HK-2 (cell line): ENCODE data around the gene POU2F1.

Source experiments
- DNase-seq: peaks from one replicate; pipeline ENCODE4 v3.0.0-alpha.2; 2018; ENCODE audit not compliant: unreplicated experiment

Gene POU2F1

GRCh38 chr1:167220537-167221125 lies at the start of gene POU2F1:
Gene POU2F1 (plus strand): TSS chr1:167220886. CDS start chr1:167220898, 12 bp downstream.
- DNase-seq, result peak; percentile 99

DNA sequence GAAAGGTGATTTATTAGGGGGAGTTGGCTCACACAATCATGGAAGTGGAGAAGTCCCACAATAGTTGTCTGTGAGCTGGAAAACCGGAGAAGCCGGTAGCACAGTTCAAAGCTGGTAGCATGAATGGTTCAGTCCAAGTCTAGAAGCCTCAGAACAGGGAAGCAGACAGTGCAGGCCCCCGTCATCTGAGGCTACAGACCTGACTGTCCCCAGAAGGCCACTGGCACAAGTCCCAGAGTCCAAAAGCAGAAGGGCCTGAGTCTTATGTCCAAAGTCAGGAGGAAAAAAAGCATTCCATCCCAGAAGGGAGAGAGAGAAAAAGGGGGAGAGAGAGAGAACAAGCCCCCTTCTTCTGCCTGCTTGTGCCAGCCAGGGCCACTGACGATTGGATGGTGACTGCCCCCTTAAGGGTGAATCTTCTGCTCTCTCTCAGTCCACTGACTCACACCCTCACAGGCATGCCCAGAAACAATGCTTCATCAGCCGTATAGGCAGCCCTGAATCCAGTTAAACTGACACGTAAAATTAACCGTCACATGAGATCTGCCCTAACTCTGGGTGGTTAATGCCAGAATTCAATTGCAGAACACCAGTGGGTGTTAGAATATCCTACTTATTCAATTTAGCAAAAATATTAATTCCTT lies 49.3 kb upstream of the POU2F1 start:
- DNase-seq, result no peak

DNA sequence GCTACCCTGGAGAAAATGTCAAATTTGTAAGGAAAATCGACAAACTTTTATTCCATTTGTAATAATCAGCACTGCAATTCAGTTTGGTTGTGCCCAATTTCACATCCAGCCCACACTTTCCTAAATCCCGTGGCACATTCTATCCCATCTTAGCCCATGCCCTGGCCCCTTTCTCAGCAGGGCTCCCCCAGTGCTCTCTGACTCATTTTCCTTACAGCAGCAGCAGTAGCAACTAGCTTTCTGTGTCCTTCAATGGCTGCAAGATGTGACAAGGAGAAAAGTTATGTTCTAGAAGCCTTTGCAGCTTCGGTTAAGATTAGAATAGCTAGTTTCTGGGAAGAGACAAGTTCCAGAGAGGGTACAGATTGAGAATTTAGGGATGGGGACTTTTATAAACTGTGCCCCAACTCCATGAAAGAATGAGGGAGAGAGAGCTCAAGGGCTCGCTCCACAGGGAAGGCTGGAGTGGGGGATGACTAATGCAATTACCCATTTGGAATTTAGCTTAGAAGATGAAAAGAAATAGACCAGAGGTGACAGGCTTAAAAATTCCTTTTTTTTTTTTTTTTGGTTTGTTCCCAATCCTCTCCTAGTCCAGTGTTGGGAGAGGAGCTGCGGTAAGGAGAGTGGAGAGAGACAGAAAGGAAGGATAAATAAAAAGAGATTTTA lies 47.0 kb upstream of the POU2F1 start:
- DNase-seq, result no peak

- DNase-seq, result no peak
These were observed 44.8 kb upstream of the POU2F1 start for GRCh38 chr1:167175901-167176300.

GRCh38 chr1:167178831-167179230 lies 41.9 kb upstream of the POU2F1 start:
- DNase-seq, result no peak

GRCh38 chr1:167182571-167183320 lies 37.9 kb upstream of the POU2F1 start:
- no peak for DNase-seq

DNA sequence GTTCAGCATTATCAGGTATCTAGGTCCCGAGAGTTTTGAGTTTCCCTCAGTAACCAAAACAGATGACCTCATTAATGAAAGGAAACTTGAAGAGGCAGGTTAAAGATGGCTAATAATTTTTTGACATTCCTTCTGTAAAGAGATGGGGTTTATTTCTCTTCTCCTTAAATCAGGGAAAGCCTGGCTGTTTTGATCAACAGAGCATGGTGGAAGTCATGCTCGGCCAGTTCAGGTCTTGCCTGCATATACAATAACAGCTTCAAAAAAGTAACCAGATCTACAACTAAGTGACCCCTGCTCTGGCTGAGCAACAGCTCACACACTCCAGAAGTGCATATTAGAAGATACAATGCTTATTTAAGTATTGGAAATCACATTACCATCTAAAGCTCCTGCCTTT lies 36.6 kb upstream of the POU2F1 start:
- no peak for DNase-seq

DNA sequence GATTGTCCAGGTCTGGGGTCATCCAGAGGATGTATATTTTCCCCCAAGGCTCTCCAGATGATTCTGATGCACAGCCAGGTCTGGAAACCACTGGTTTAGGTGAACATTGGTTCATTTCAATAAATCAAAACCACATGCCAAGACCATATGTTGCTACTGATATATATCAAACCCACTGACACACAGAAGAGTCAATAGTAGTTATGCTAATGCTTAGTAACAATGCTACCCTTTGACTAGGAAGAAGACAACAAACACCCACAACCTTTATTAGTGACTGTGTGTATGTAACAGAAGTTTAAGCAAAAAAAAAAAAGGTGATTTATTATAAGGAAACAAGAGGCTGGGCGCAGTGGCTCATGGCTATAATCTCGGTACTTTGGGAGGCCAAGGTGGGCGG lies 35.6 kb upstream of the POU2F1 start:
- no peak for DNase-seq

DNA sequence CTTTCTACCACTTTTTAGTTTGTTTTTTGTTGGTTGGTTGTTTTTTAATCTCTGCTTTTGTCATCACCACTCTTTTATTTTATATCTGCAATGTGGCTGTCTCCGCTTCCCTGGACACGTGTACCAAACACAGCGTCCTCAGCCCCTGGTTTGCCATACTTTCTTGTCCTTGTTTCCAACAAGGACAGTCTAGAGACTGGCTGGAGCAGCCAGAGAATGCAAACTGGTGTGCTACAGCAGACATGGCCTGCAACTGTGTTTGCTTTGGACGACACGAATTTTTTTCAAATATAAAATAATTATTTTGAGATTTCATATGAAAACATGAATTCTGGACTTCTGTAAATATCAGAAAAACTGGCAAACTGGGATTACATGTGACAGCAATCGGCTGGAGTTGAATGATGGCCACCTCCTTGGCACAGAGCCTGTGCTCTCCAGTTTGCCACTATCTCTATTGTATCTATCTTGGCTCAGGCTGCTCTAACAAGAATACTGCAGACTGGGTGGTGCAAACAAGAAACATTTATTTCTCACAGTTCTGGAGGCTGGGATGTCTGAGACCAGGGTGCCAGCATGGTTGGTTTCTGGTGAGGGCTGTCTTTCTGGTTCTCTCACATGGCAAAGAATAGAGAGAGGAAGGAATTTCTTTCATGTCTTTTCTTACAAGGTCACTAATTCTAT lies 34.6 kb upstream of the POU2F1 start:
- no peak for DNase-seq

DNA sequence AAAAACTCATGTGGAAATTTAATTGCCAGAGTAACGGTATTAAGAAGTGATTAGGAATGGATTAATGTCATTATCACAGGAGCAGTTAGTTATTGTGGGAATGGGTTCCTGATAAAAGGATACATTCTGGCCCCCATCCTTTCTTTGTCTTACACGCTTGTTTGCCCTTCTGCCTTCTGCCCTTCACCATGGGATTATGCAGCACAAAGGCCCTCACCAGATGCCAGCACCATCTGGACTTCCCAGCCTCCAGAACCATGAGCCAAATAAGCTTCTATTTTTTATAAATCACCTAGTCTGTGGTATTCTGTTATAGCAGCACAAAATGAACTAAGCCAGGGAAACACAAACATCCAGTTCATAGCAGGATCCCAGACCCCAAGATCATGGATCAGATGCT lies 33.9 kb upstream of the POU2F1 start:
- no peak for DNase-seq

GRCh38 chr1:167190747-167191237 lies 29.9 kb upstream of the POU2F1 start:
- no peak for DNase-seq

DNA sequence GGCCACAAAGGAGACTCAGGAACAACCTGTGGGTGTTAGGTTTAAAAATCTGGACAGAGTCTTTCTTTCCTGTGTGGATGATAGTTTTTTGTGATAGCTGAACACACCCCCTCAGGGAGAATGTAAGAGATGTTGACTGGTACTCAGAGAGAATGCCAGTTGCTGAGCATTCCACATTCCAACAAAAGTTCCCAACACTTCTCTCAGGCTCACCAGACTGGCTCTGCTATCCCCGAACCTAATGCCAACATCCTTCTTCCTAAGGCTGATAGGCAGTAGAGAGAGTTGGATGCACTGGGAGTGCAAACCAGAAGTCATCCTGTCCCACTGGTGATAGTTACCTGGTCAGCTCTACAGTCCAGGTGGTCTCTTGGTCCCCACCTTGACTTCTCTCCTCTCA lies 28.7 kb upstream of the POU2F1 start:
- DNase-seq, result no peak

- no peak for DNase-seq
These were observed 26.5 kb upstream of the POU2F1 start for GRCh38 chr1:167194182-167194581.

GRCh38 chr1:167196166-167196565 lies 24.5 kb upstream of the POU2F1 start:
- no peak for DNase-seq

GRCh38 chr1:167197236-167197635 lies 23.4 kb upstream of the POU2F1 start:
- no peak for DNase-seq

DNA sequence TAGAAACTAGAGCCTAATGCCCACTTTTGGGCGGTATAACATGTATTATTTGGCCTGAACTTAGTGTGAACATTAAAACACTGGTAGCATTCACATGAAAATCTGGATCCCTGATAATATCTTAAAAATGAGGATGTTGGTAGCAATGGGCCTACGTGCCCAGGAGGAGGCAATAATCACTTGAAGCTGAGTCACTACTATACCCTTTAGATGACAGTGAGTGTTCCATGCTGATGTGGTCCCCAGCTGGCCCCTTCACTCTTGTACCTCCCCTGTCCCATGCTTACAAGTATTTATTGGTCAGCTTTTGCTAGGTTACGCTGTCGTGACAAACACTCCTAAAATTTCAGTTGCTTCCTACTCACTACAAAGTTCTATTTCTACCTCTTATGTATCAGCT lies 23.0 kb upstream of the POU2F1 start:
- no peak for DNase-seq

DNA sequence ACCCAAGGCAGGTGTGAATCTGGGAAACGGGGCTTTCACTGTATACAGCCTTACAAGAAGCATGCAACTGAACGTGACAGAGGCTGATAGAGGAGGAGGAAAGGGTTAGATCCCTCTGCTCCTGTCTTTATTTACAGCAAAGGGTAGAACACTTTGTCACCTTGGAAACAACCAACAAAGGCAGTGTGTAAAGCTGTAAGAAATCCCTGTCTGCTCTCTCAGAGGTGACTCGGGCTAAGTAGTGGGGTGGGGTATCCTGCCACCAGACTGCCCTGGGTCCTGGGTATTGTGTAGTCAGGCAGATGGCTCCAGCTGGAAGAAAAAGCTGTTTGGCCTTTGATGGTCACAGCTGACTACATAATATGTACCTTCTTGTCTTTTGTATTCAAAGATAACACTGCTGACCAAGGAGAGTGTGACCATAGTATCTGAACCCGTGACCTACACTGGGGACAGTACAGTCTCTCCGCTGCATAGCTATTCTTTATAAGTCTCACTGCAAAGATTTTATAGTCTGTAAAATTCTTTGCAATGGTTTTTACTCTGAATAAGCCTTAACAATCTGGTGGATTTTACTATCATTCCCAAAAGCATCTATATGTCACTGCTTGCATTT lies 22.1 kb upstream of the POU2F1 start:
- no peak for DNase-seq

DNA sequence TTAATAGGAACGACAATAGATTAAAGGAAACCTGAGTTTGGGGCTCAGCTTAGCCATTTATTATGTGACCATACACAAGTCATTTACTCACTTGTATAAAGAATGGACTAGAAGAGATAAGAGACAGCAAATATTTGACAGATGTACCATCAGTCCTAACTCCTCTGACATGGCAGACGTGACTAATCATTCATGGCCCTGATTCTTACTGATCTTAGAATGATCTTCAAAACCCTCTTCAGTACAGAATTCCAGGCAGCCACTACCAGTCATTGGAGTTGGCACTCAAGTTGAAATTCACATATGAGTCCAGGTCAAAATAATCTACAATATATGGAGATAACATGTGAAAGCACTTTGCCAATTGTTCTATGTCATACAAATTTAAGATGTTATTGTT lies 21.0 kb upstream of the POU2F1 start:
- DNase-seq, result no peak

GRCh38 chr1:167200272-167200671 lies 20.4 kb upstream of the POU2F1 start:
- DNase-seq, result no peak

DNA sequence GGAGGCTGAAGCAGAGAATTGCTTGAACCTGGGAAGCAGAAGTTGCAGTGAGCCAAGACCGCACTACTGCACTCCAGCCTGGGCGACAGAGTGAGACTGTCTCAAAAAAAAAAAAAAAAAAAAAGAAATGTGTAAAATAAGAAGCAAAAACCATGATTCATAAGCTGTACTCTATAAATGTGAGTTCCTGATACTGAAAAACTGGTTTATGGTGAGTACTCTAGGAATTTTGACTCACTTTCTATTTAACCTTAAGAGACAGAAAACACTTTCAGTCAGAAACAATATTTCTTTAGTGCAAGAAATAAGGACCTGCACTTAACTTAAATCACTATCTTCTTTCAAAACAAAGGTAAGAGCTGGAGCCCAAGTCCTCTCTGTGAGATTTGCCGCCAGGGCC lies 19.9 kb upstream of the POU2F1 start:
- no peak for DNase-seq

GRCh38 chr1:167202049-167202448 lies 18.6 kb upstream of the POU2F1 start:
- DNase-seq, result no peak
